GM18520 (cell line): Measurements from ENCODE around the gene TRIM62.

ENCODE experiments used
- ATAC-seq: cut with Tn5 transposase; IDR thresholded peaks from one replicate; pipeline ENCODE4 v1.9.1; 2021; ENCODE audit not compliant: unreplicated experiment

Gene TRIM62

GRCh38 chr1:33162141-33162540, 19.7 kb downstream of the TRIM62 start:
- no peak for ATAC-seq

GRCh38 chr1:33161061-33161681, 20.7 kb downstream of the TRIM62 start:
- ATAC-seq, result no peak

GRCh38 chr1:33159577-33159976, 22.3 kb downstream of the TRIM62 start:
- ATAC-seq, result no peak

- no peak for ATAC-seq
These were observed 23.5 kb downstream of the TRIM62 start for GRCh38 chr1:33158366-33158765.

GRCh38 chr1:33157131-33157530, 24.7 kb downstream of the TRIM62 start:
- no peak for ATAC-seq

- no peak for ATAC-seq
These were observed 25.8 kb downstream of the TRIM62 start for GRCh38 chr1:33155877-33156538.

GRCh38 chr1:33153650-33154049, 28.2 kb downstream of the TRIM62 start:
- no peak for ATAC-seq

- no peak for ATAC-seq
These were observed 29.0 kb downstream of the TRIM62 start for GRCh38 chr1:33152685-33153432.

- no peak for ATAC-seq
These were observed 30.7 kb downstream of the TRIM62 start for GRCh38 chr1:33151116-33151515.

- ATAC-seq, result no peak
These were observed 31.3 kb downstream of the TRIM62 start for GRCh38 chr1:33150522-33150921.

GRCh38 chr1:33149453-33150190, 32.2 kb downstream of the TRIM62 start:
- no peak for ATAC-seq

- ATAC-seq, result no peak
These were observed 33.2 kb downstream of the TRIM62 start for GRCh38 chr1:33148615-33149014.

- ATAC-seq, result no peak
These were observed 33.9 kb downstream of the TRIM62 start for GRCh38 chr1:33147997-33148314.

- no peak for ATAC-seq
These were observed 34.4 kb downstream of the TRIM62 start for GRCh38 chr1:33147275-33147996.

GRCh38 chr1:33146003-33146402, 35.8 kb downstream of the TRIM62 start:
- no peak for ATAC-seq

GRCh38 chr1:33143698-33144097, 38.1 kb downstream of the TRIM62 start:
- no peak for ATAC-seq

- ATAC-seq, result no peak
These were observed 38.7 kb downstream of the TRIM62 start for GRCh38 chr1:33143176-33143575.

- ATAC-seq, result no peak
These were observed 39.3 kb downstream of the TRIM62 start for GRCh38 chr1:33142483-33143064.

- ATAC-seq, result no peak
These were observed 40.1 kb downstream of the TRIM62 start for GRCh38 chr1:33141781-33142180.

- no peak for ATAC-seq
These were observed 40.6 kb downstream of the TRIM62 start for GRCh38 chr1:33141216-33141615.
